B cell (primary cell): ENCODE data around the gene TPRN. TPM values are rescaled to one million over a fixed set of nuclear protein-coding genes. Genes with fewer than 3 reads are reported as not detected.

Experiments
- ATAC-seq: fragments of 200-7000 bp; cut with Tn5 transposase; one replicate; pipeline ENCODE4 v1.10.0; 2021; ENCODE audit warnings: low read depth, mild to moderate bottlenecking, moderate number of reproducible peaks, moderate library complexity
- CTCF ChIA-PET: fragments of 350-600 bp; sonication (Branson Sonifier 250); formaldehyde crosslinking; loops from one replicate; lab custom pipeline; 2021; ENCODE audit warnings: antibody characterized with exemption, inconsistent platforms; lab: Charles Lee
- POLR2A ChIA-PET: fragments of 350-600 bp; sonication (Branson Sonifier 250); formaldehyde crosslinking; loops from one replicate; lab custom pipeline; 2021; ENCODE audit warnings: antibody characterized with exemption; lab: Charles Lee
- DNase-seq: peaks from one replicate; pipeline ENCODE4 v3.0.0; 2013
- H2AFZ ChIP-seq: 2 replicates; pipeline ENCODE4 v1.6.1; 2012; ENCODE audit warnings: mild to moderate bottlenecking, low read depth, low read length; ENCODE audit not compliant: insufficient read depth, poor library complexity, severe bottlenecking
- H3K27ac ChIP-seq, 2 donors: 1 replicate in 1 of 2; 2 replicates in 1 of 2; pipeline ENCODE4 v1.5.1; 2012 to 2013; ENCODE audit warnings: low read length in 2 of 2, mild to moderate bottlenecking in 2 of 2, moderate library complexity in 1 of 2
- H3K27me3 ChIP-seq, 4 experiments: fragments of 200-600 bp in 1 of 4; sonication (generic) in 1 of 4; replicated peaks in 1 of 4; 1 replicate in 2 of 4; 2 replicates in 2 of 4; pipeline versions ENCODE4 v1.6.1 to v1.7.0; 2013 to 2016; ENCODE audit warnings: low read length in 3 of 4, mild to moderate bottlenecking in 2 of 4, mixed read lengths in 1 of 4, moderate library complexity in 1 of 4; ENCODE audit not compliant: insufficient read depth in 4 of 4, control insufficient read depth in 3 of 4; ENCODE audit errors: control extremely low read depth in 1 of 4
- H3K36me3 ChIP-seq, 2 experiments: replicated peaks in 1 of 2; 1 replicate in 1 of 2; 2 replicates in 1 of 2; pipeline versions ENCODE4 v1.6.1 to v1.7.1; 2013; ENCODE audit warnings: low read length in 1 of 2; ENCODE audit not compliant: insufficient read depth in 2 of 2, control insufficient read depth in 1 of 2; ENCODE audit errors: control extremely low read depth in 1 of 2, extremely low read depth in 1 of 2
- H3K4me1 ChIP-seq, 2 donors: fragments of 200-600 bp in 1 of 2; sonication (generic) in 1 of 2; 1 replicate in 1 of 2; 2 replicates in 1 of 2; pipeline versions ENCODE4 v1.5.1 to v1.6.1; 2013 to 2017; ENCODE audit warnings: low read length in 2 of 2; ENCODE audit not compliant: control insufficient read depth in 2 of 2, insufficient read depth in 2 of 2
- H3K4me2 ChIP-seq: replicated peaks from 2 replicates; pipeline ENCODE3; 2012; ENCODE audit warnings: mild to moderate bottlenecking, low read depth, low read length; ENCODE audit not compliant: poor library complexity, severe bottlenecking
- H3K4me3 ChIP-seq, 5 experiments: fragments of 200-600 bp in 1 of 5; sonication (generic) in 1 of 5; 1 replicate in 3 of 5; 2 replicates in 2 of 5; pipeline versions ENCODE4 v1.5.1 to v1.7.0; 2011 to 2016; ENCODE audit warnings: low read length in 4 of 5, mild to moderate bottlenecking in 4 of 5, low read depth in 2 of 5, control low read depth in 1 of 5, moderate library complexity in 1 of 5; ENCODE audit not compliant: insufficient read depth in 1 of 5; ENCODE audit errors: control extremely low read depth in 1 of 5, extremely low read depth in 1 of 5
- H3K79me2 ChIP-seq: fragments of 200-600 bp; sonication (generic); one replicate; pipeline ENCODE4 v1.6.0; 2016; ENCODE audit warnings: low read length; ENCODE audit not compliant: control insufficient read depth, insufficient read depth
- H3K9ac ChIP-seq: fragments of 200-600 bp; sonication (generic); 2 replicates; pipeline ENCODE4 v1.6.1; 2017; ENCODE audit warnings: mild to moderate bottlenecking, low read length, moderate library complexity
- H3K9me3 ChIP-seq, 3 donors: one replicate each; pipeline versions ENCODE4 v1.6.1 to v1.7.1; 2013; ENCODE audit warnings: low read length in 2 of 3; ENCODE audit not compliant: control insufficient read depth in 2 of 3, insufficient read depth in 1 of 3; ENCODE audit errors: control extremely low read depth in 1 of 3
- H4K20me1 ChIP-seq: 2 replicates; pipeline ENCODE4 v1.6.0; 2012; ENCODE audit warnings: mild to moderate bottlenecking, low read length; ENCODE audit not compliant: insufficient read depth, control insufficient read depth, poor library complexity, severe bottlenecking
- H3K27ac Mint-ChIP-seq: one replicate; pipeline ENCODE4 v1.8.0; 2021; ENCODE audit warnings: mixed read lengths
- H3K27me3 Mint-ChIP-seq: one replicate; pipeline ENCODE4 v1.8.0; 2021; ENCODE audit warnings: mixed read lengths
- H3K4me1 Mint-ChIP-seq: one replicate; pipeline ENCODE4 v1.8.0; 2021; ENCODE audit warnings: mixed read lengths
- H3K4me3 Mint-ChIP-seq: one replicate; pipeline ENCODE4 v1.8.0; 2021; ENCODE audit warnings: mixed read lengths
- H3K9me3 Mint-ChIP-seq: one replicate; pipeline ENCODE4 v1.8.0; 2022; ENCODE audit warnings: mixed read lengths; ENCODE audit not compliant: insufficient read depth
- EZH2 ChIP-seq: IDR thresholded peaks from 2 replicates; pipeline ENCODE4 v1.6.1; 2012; ENCODE audit warnings: borderline replicate concordance, low read depth, mild to moderate bottlenecking, moderate library complexity, low read length; ENCODE audit not compliant: insufficient read depth, poor library complexity, severe bottlenecking
- WGBS: methylation state at CpG from one replicate; pipeline ENCODE4 v1.1.5; 2013; ENCODE audit warnings: missing lambda C conversion rate; ENCODE audit not compliant: insufficient coverage; 5-methylcytosine and 5-hydroxymethylcytosine counted together
- intact Hi-C: fragments of 100-400 bp; cut with micrococcal nuclease; formaldehyde crosslinking; loops from one replicate; pipeline ENCODE4 v1.10.0; 2022
- polyA plus RNA-seq: library from polyadenylated mRNA; depleted of rRNA; stranded (reverse); fragments of >200 nt; gene quantifications from 2 replicates; pipeline ENCODE4 v1.2.3, GENCODE V29; 2012
- total RNA-seq, 2 donors: library from RNA; stranded (reverse); fragments of 120-200 nt in 1 of 2; gene quantifications; 1 replicate in 1 of 2; 2 replicates in 1 of 2; pipeline versions ENCODE4 v1.2.3 to v1.2.4, GENCODE V29; 2013 to 2022
- TF ChIP-seq, protein P1 (sequence below): fragments of 200-600 bp; IDR thresholded peaks from one replicate; pipeline ENCODE4 v1.8.0; 2022; ENCODE audit warnings: antibody characterized with exemption, mild to moderate bottlenecking

TPRN gene
- total and polyA plus RNA-seq, 2 donors (not counting 1 experiment from before 2014, with no cell fraction given): 5.7 to 16.3 TPM

DNA sequence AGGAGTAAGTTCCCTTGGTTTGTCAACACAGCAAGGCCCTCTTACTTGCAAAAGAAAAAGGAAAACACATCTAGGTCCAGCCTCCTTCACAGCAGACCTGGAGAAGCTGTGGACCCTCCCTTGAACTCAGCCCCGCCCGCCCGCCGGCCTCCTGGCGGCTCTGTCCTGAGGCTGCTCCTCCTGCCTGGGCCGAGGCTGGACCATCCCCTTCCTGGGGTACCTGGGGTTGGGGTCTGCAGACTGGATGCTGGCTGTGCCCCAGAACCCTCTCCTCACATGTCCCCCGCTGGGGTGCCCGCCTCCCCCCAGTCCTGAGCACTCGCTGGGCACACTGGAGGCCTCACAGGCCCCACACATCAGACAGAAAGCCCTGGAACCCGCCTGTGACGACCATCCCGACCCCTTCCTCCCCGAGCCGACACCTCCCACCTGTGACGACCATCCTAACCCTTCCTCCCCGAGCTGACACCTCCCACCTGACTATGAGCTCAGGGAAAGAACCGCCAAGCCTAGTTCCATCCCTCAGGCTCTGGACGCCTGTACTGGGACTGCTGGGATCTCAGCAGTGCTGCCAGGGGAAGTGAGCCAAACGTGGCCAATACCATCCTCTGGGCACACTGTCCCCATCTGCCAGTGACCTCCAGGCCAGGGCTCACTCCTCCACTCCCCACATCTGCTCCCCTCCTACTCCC is 21.5 kb downstream of the TPRN start:
- WGBS: 97% methylated on average over 19 of the region's 19 CpGs
- no peak for ATAC-seq
- TF ChIP-seq EZH2: no peak
- TF ChIP-seq, protein P1, sequence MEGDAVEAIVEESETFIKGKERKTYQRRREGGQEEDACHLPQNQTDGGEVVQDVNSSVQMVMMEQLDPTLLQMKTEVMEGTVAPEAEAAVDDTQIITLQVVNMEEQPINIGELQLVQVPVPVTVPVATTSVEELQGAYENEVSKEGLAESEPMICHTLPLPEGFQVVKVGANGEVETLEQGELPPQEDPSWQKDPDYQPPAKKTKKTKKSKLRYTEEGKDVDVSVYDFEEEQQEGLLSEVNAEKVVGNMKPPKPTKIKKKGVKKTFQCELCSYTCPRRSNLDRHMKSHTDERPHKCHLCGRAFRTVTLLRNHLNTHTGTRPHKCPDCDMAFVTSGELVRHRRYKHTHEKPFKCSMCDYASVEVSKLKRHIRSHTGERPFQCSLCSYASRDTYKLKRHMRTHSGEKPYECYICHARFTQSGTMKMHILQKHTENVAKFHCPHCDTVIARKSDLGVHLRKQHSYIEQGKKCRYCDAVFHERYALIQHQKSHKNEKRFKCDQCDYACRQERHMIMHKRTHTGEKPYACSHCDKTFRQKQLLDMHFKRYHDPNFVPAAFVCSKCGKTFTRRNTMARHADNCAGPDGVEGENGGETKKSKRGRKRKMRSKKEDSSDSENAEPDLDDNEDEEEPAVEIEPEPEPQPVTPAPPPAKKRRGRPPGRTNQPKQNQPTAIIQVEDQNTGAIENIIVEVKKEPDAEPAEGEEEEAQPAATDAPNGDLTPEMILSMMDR: no peak
- H3K4me3 Mint-ChIP-seq: no peak overlapping the region
- H3K79me2 ChIP-seq: no peaks in the 10 kb centered on the region
- H3K27ac Mint-ChIP-seq: no peak overlapping the region
- H3K9me3 Mint-ChIP-seq: no peaks in the 10 kb centered on the region
- H4K20me1 ChIP-seq: peaks cover 32% of the 10 kb centered on the region
- no peak for DNase-seq
- no peak overlapping the region for H3K27ac ChIP-seq
- H3K27me3 Mint-ChIP-seq: no peaks in the 10 kb centered on the region
- H3K27me3 ChIP-seq: no peaks in the 10 kb centered on the region
- H3K4me1 Mint-ChIP-seq: peaks cover 1% of the 10 kb centered on the region
- ChIA-PET CTCF (interaction anchor here (1.4 kb wide), 1 partner anchor 10 kb away, joined by 3 read pairs; the partner anchor contains the start of genes ANAPC2 and SSNA1), POLR2A (no interaction called here)
- intact Hi-C loops: no loop called here
- H3K4me3 ChIP-seq: no peak overlapping the region
- H3K4me2 ChIP-seq: no peak overlapping the region
- H2AFZ ChIP-seq: no peak overlapping the region
- H3K36me3 ChIP-seq: peaks cover 0 to 54% of the 10 kb centered on the region in 2 experiments
- H3K9ac ChIP-seq: no peak overlapping the region
- no peaks in the 10 kb centered on the region for H3K9me3 ChIP-seq
- H3K4me1 ChIP-seq: peaks cover 7 to 9% of the 10 kb centered on the region in 2 donors

DNA sequence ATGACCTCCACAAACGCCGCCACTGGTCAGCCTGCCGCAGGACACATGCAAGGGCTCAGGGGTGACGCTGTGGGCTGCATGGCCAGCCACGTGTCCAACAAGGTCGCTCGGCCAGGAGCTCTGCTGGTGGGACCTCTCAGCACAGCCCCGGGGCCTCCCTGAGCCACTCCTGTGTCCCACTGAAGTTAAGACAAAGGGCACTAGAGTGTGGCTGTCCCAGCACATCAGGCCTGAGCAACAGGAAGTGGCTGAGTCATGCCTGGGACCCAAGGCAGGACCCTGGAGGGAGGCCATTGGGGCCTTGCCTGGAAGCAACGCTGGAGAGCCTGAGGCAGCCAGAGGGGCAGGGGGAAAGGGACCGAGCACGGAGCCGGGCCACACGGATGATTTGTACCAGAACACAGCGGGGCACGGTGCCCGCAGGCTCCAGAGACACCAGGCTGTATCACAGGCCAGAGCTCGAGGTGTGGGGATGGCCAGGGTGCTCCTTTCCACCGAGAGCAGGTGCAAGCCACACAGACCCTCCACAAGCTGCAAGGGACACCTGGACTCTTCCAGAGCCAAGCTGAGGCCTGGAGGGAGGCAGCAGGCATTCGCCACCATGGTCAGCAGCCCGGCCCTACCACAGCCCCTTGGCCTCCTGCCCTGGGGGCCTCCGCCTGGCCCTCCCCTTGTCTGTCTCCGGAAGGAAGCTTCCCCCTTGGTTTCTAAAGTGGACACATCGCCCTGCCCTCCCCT is 22.2 kb downstream of the TPRN start:
- intact Hi-C loops: no loop called here
- no peak for TF ChIP-seq EZH2
- TF ChIP-seq, protein P1: no peak
- H3K27me3 Mint-ChIP-seq: no peaks in the 10 kb centered on the region
- CTCF ChIA-PET: interaction anchor here (1.4 kb wide), 1 partner anchor 10 kb away, joined by 3 read pairs; the partner anchor contains the start of genes ANAPC2 and SSNA1
- H3K9ac ChIP-seq: no peak overlapping the region
- H3K4me2 ChIP-seq: no peak overlapping the region
- no peaks in the 10 kb centered on the region for H3K9me3 ChIP-seq
- peaks cover 0 to under 1% (median 0%) of the 10 kb centered on the region in 4 experiments for H3K27me3 ChIP-seq
- no peak overlapping the region for H2AFZ ChIP-seq
- H3K4me1 ChIP-seq: peaks cover 7 to 9% of the 10 kb centered on the region in 2 donors
- ATAC-seq: no peak
- H3K27ac Mint-ChIP-seq: no peak overlapping the region
- peaks cover 2% of the 10 kb centered on the region for H3K4me1 Mint-ChIP-seq
- H3K27ac ChIP-seq: no peak overlapping the region
- POLR2A ChIA-PET: no interaction called here
- 94% methylated on average over 23 of the region's 23 CpGs for WGBS
- H3K79me2 ChIP-seq: no peaks in the 10 kb centered on the region
- H3K36me3 ChIP-seq: peaks cover 0 to 47% of the 10 kb centered on the region in 2 experiments
- no peak overlapping the region for H3K4me3 Mint-ChIP-seq
- no peak for DNase-seq
- H4K20me1 ChIP-seq: peaks cover 24% of the 10 kb centered on the region
- H3K4me3 ChIP-seq: no peak overlapping the region
- no peaks in the 10 kb centered on the region for H3K9me3 Mint-ChIP-seq
